ENCODE results near the gene SLC25A19.

The SLC25A19 gene

GRCh38 chr17:75244133-75244866 lies 44.9 kb downstream of the SLC25A19 start:
- Histone ChIP-seq H3K4me3 (ENCODE audit: low read length in 2 of 2) (no peak overlapping the region), H4K91ac (ENCODE audit: low read depth, low read length, poor library complexity) (no peak overlapping the region), H3K27me3 (ENCODE audit: control insufficient read depth in 3 of 3, insufficient read depth in 3 of 3, low read depth in 1 of 3, low read length in 3 of 3) (no peaks in the 10 kb centered on the region), H4K8ac (ENCODE audit: low read depth, low read length) (no peak overlapping the region), H3K14ac (ENCODE audit: low read length) (no peak overlapping the region), H2BK15ac (ENCODE audit: low read length) (no peak overlapping the region), H3K18ac (ENCODE audit: low read length) (no peak overlapping the region), H3K27ac (replicated peaks; ENCODE audit: low read length) (no peak overlapping the region), H3K4me2 (ENCODE audit: insufficient read depth, low read length, poor library complexity, severe bottlenecking) (no peak overlapping the region), H2AFZ (ENCODE audit: low read length) (no peak overlapping the region), H2AK5ac (ENCODE audit: low read depth, low read length) (no peak overlapping the region), H2BK5ac (ENCODE audit: low read length) (peak overlapping the region; percentile 11), H3K79me1 (ENCODE audit: low read depth, low read length) (peaks cover 6% of the 10 kb centered on the region), H2BK120ac (ENCODE audit: low read depth, low read length) (no peak overlapping the region), H2BK12ac (ENCODE audit: low read length) (no peak overlapping the region), H3K9me3 (replicated peaks in 1 of 2; ENCODE audit: control insufficient read depth in 2 of 2, insufficient read depth in 1 of 2, low read depth in 1 of 2, low read length in 2 of 2) (no peaks in the 10 kb centered on the region), H3K4ac (ENCODE audit: low read length) (no peak overlapping the region), H3K36me3 (replicated peaks in 1 of 2; ENCODE audit: control insufficient read depth in 2 of 2, insufficient read depth in 2 of 2, low read length in 2 of 2) (peaks cover 53 to 74% of the 10 kb centered on the region in 2 donors), H3K4me1 (ENCODE audit: control insufficient read depth in 2 of 2, insufficient read depth in 1 of 2, low read depth in 1 of 2, low read length in 2 of 2) (peaks cover 0 to 8% of the 10 kb centered on the region in 2 donors), H3K9ac (ENCODE audit: low read depth, low read length, poor library complexity) (no peak overlapping the region), H3K23ac (ENCODE audit: low read depth, low read length, poor library complexity) (peak overlapping the region; percentile 75)
- WGBS, 2 donors (ENCODE audit: extremely low coverage in 2 of 2, insufficient read length in 2 of 2, insufficient replicate concordance in 1 of 2): no CpG with 5 or more reads among the region's 22 CpGs
- DNase-seq (ENCODE audit: low spot score): no peak

- Histone ChIP-seq H3K9me3 (replicated peaks in 1 of 2; ENCODE audit: control insufficient read depth in 2 of 2, insufficient read depth in 1 of 2, low read depth in 1 of 2, low read length in 2 of 2) (no peaks in the 10 kb centered on the region), H3K9ac (ENCODE audit: low read depth, low read length, poor library complexity) (no peak overlapping the region), H2AFZ (ENCODE audit: low read length) (no peak overlapping the region), H2BK12ac (ENCODE audit: low read length) (no peak overlapping the region), H3K18ac (ENCODE audit: low read length) (no peak overlapping the region), H2BK15ac (ENCODE audit: low read length) (no peak overlapping the region), H3K4me2 (ENCODE audit: insufficient read depth, low read length, poor library complexity, severe bottlenecking) (no peak overlapping the region), H4K91ac (ENCODE audit: low read depth, low read length, poor library complexity) (no peak overlapping the region), H3K4ac (ENCODE audit: low read length) (no peak overlapping the region), H3K4me3 (ENCODE audit: low read length in 2 of 2) (no peak overlapping the region), H4K8ac (ENCODE audit: low read depth, low read length) (no peak overlapping the region), H3K23ac (ENCODE audit: low read depth, low read length, poor library complexity) (no peak overlapping the region), H3K79me1 (ENCODE audit: low read depth, low read length) (peaks cover 6% of the 10 kb centered on the region), H2BK5ac (ENCODE audit: low read length) (no peak overlapping the region), H3K4me1 (ENCODE audit: control insufficient read depth in 2 of 2, insufficient read depth in 1 of 2, low read depth in 1 of 2, low read length in 2 of 2) (peaks cover 0 to 8% of the 10 kb centered on the region in 2 donors), H2AK5ac (ENCODE audit: low read depth, low read length) (no peak overlapping the region), H3K27ac (replicated peaks; ENCODE audit: low read length) (no peak overlapping the region), H3K14ac (ENCODE audit: low read length) (no peak overlapping the region), H2BK120ac (ENCODE audit: low read depth, low read length) (no peak overlapping the region), H3K36me3 (replicated peaks in 1 of 2; ENCODE audit: control insufficient read depth in 2 of 2, insufficient read depth in 2 of 2, low read length in 2 of 2) (peaks cover 64 to 91% of the 10 kb centered on the region in 2 donors), H3K27me3 (ENCODE audit: control insufficient read depth in 3 of 3, insufficient read depth in 3 of 3, low read depth in 1 of 3, low read length in 3 of 3) (no peaks in the 10 kb centered on the region)
- DNase-seq (ENCODE audit: low spot score): no peak
- no CpG with 5 or more reads among the region's 17 CpGs for WGBS, 2 donors (ENCODE audit: extremely low coverage in 2 of 2, insufficient read length in 2 of 2, insufficient replicate concordance in 1 of 2)
Measured at GRCh38 chr17:75242461-75243042, 46.7 kb downstream of the SLC25A19 start.

GRCh38 chr17:75241996-75242460 lies 47.2 kb downstream of the SLC25A19 start:
- no peak overlapping the region for H2BK120ac ChIP-seq (ENCODE audit: low read depth, low read length)
- no peaks in the 10 kb centered on the region for H3K9me3 ChIP-seq (replicated peaks in 1 of 2; ENCODE audit: control insufficient read depth in 2 of 2, insufficient read depth in 1 of 2, low read depth in 1 of 2, low read length in 2 of 2)
- no peak overlapping the region for H3K14ac ChIP-seq (ENCODE audit: low read length)
- H4K91ac ChIP-seq (ENCODE audit: low read depth, low read length, poor library complexity): no peak overlapping the region
- H2AK5ac ChIP-seq (ENCODE audit: low read depth, low read length): no peak overlapping the region
- H3K27ac ChIP-seq (replicated peaks; ENCODE audit: low read length): no peak overlapping the region
- peaks cover 6% of the 10 kb centered on the region for H3K79me1 ChIP-seq (ENCODE audit: low read depth, low read length)
- no peak overlapping the region for H3K18ac ChIP-seq (ENCODE audit: low read length)
- no peak overlapping the region for H2AFZ ChIP-seq (ENCODE audit: low read length)
- DNase-seq (ENCODE audit: low spot score): no peak
- H3K23ac ChIP-seq (ENCODE audit: low read depth, low read length, poor library complexity): no peak overlapping the region
- peaks cover 0 to 8% of the 10 kb centered on the region in 2 donors for H3K4me1 ChIP-seq (ENCODE audit: control insufficient read depth in 2 of 2, insufficient read depth in 1 of 2, low read depth in 1 of 2, low read length in 2 of 2)
- no CpG with 5 or more reads among the region's 15 CpGs for WGBS, 2 donors (ENCODE audit: extremely low coverage in 2 of 2, insufficient read length in 2 of 2, insufficient replicate concordance in 1 of 2)
- H2BK12ac ChIP-seq (ENCODE audit: low read length): no peak overlapping the region
- no peaks in the 10 kb centered on the region for H3K27me3 ChIP-seq (ENCODE audit: control insufficient read depth in 3 of 3, insufficient read depth in 3 of 3, low read depth in 1 of 3, low read length in 3 of 3)
- H2BK15ac ChIP-seq (ENCODE audit: low read length): no peak overlapping the region
- H3K4me3 ChIP-seq (ENCODE audit: low read length in 2 of 2): no peak overlapping the region
- H3K4me2 ChIP-seq (ENCODE audit: insufficient read depth, low read length, poor library complexity, severe bottlenecking): no peak overlapping the region
- H3K9ac ChIP-seq (ENCODE audit: low read depth, low read length, poor library complexity): no peak overlapping the region
- H3K36me3 ChIP-seq (replicated peaks in 1 of 2; ENCODE audit: control insufficient read depth in 2 of 2, insufficient read depth in 2 of 2, low read length in 2 of 2): peaks cover 69 to 97% of the 10 kb centered on the region in 2 donors
- H4K8ac ChIP-seq (ENCODE audit: low read depth, low read length): no peak overlapping the region
- H3K4ac ChIP-seq (ENCODE audit: low read length): no peak overlapping the region
- H2BK5ac ChIP-seq (ENCODE audit: low read length): no peak overlapping the region

- Histone ChIP-seq H2AK5ac (ENCODE audit: low read depth, low read length) (no peak overlapping the region), H3K27me3 (ENCODE audit: control insufficient read depth in 3 of 3, insufficient read depth in 3 of 3, low read depth in 1 of 3, low read length in 3 of 3) (no peaks in the 10 kb centered on the region), H3K4me2 (ENCODE audit: insufficient read depth, low read length, poor library complexity, severe bottlenecking) (no peak overlapping the region), H3K14ac (ENCODE audit: low read length) (no peak overlapping the region), H3K4me1 (ENCODE audit: control insufficient read depth in 2 of 2, insufficient read depth in 1 of 2, low read depth in 1 of 2, low read length in 2 of 2) (peaks cover 0 to 8% of the 10 kb centered on the region in 2 donors), H2BK15ac (ENCODE audit: low read length) (no peak overlapping the region), H3K9ac (ENCODE audit: low read depth, low read length, poor library complexity) (no peak overlapping the region), H3K18ac (ENCODE audit: low read length) (no peak overlapping the region), H2BK5ac (ENCODE audit: low read length) (no peak overlapping the region), H4K8ac (ENCODE audit: low read depth, low read length) (no peak overlapping the region), H3K23ac (ENCODE audit: low read depth, low read length, poor library complexity) (no peak overlapping the region), H3K9me3 (replicated peaks in 1 of 2; ENCODE audit: control insufficient read depth in 2 of 2, insufficient read depth in 1 of 2, low read depth in 1 of 2, low read length in 2 of 2) (no peaks in the 10 kb centered on the region), H3K4ac (ENCODE audit: low read length) (no peak overlapping the region), H2BK12ac (ENCODE audit: low read length) (no peak overlapping the region), H2AFZ (ENCODE audit: low read length) (no peak overlapping the region), H3K36me3 (replicated peaks in 1 of 2; ENCODE audit: control insufficient read depth in 2 of 2, insufficient read depth in 2 of 2, low read length in 2 of 2) (peaks cover 73 to 99% of the 10 kb centered on the region in 2 donors), H4K91ac (ENCODE audit: low read depth, low read length, poor library complexity) (no peak overlapping the region), H3K79me1 (ENCODE audit: low read depth, low read length) (peaks cover 6% of the 10 kb centered on the region), H3K4me3 (ENCODE audit: low read length in 2 of 2) (no peak overlapping the region), H2BK120ac (ENCODE audit: low read depth, low read length) (no peak overlapping the region), H3K27ac (replicated peaks; ENCODE audit: low read length) (no peak overlapping the region)
- WGBS, 2 donors (ENCODE audit: extremely low coverage in 2 of 2, insufficient read length in 2 of 2, insufficient replicate concordance in 1 of 2): no CpG with 5 or more reads among the region's 9 CpGs
- DNase-seq (ENCODE audit: low spot score): no peak
Measured at GRCh38 chr17:75241502-75241901, 47.7 kb downstream of the SLC25A19 start.
